Kidney epithelial cell (primary cell): ENCODE measurements around the gene RSRC1. TPM values are rescaled to one million over a fixed set of nuclear protein-coding genes. Genes with fewer than 3 reads are reported as not detected.

Experiments
- DNase-seq: peaks from one replicate; pipeline ENCODE4 v3.0.0-alpha.2; 2010; ENCODE audit warnings: low read depth
- H3K27me3 ChIP-seq: 2 replicates; pipeline ENCODE4 v1.6.0; 2011; ENCODE audit warnings: low read length; ENCODE audit not compliant: control insufficient read depth, insufficient read depth
- H3K36me3 ChIP-seq: 2 replicates; pipeline ENCODE4 v1.5.1; 2011; ENCODE audit warnings: low read length; ENCODE audit not compliant: control insufficient read depth, insufficient read depth
- H3K4me3 ChIP-seq: 2 replicates; pipeline ENCODE4 v1.5.1; 2011; ENCODE audit warnings: low read depth, mild to moderate bottlenecking, control low read depth, low read length
- CTCF ChIP-seq: IDR thresholded peaks from 2 replicates; pipeline ENCODE4 v1.5.1; 2011; ENCODE audit warnings: mild to moderate bottlenecking, moderate library complexity, low read length, control low read depth, inconsistent platforms; ENCODE audit not compliant: insufficient read depth, poor library complexity, severe bottlenecking
- total RNA-seq: library from RNA; depleted of rRNA; stranded (reverse); fragments of >200 nt; gene quantifications from 2 replicates; pipeline ENCODE4 v1.2.3, GENCODE V29; 2015

Gene RSRC1
- total RNA-seq, 1 donor from 2014 or later, result 27.4 TPM

- Histone ChIP-seq H3K36me3 (no peaks in the 10 kb centered on the region), H3K4me3 (no peak overlapping the region), H3K27me3 (no peaks in the 10 kb centered on the region)
- no peak for TF ChIP-seq CTCF
- no peak for DNase-seq
These were observed 71.2 kb downstream of the RSRC1 start for GRCh38 chr3:158181096-158181495.

- no peak overlapping the region for H3K4me3 ChIP-seq
- H3K27me3 ChIP-seq, result no peaks in the 10 kb centered on the region
- TF ChIP-seq CTCF, result no peak
- DNase-seq, result no peak
- no peaks in the 10 kb centered on the region for H3K36me3 ChIP-seq
These were observed 75.8 kb downstream of the RSRC1 start for GRCh38 chr3:158185711-158186110.

GRCh38 chr3:158200955-158201354 lies 91.1 kb downstream of the RSRC1 start:
- Histone ChIP-seq H3K36me3 (no peaks in the 10 kb centered on the region), H3K4me3 (no peak overlapping the region), H3K27me3 (no peaks in the 10 kb centered on the region)
- no peak for TF ChIP-seq CTCF
- no peak for DNase-seq

- Histone ChIP-seq H3K4me3 (no peak overlapping the region), H3K27me3 (no peaks in the 10 kb centered on the region), H3K36me3 (no peaks in the 10 kb centered on the region)
- no peak for TF ChIP-seq CTCF
- DNase-seq, result no peak
These were observed 95.4 kb downstream of the RSRC1 start for GRCh38 chr3:158205324-158205723.

GRCh38 chr3:158205994-158206393 lies 96.1 kb downstream of the RSRC1 start:
- Histone ChIP-seq H3K27me3 (no peaks in the 10 kb centered on the region), H3K36me3 (no peaks in the 10 kb centered on the region), H3K4me3 (no peak overlapping the region)
- DNase-seq, result no peak
- no peak for TF ChIP-seq CTCF

GRCh38 chr3:158210067-158210466 lies 100.2 kb downstream of the RSRC1 start:
- no peaks in the 10 kb centered on the region for H3K27me3 ChIP-seq
- no peaks in the 10 kb centered on the region for H3K36me3 ChIP-seq
- TF ChIP-seq CTCF, result no peak
- no peak for DNase-seq
- H3K4me3 ChIP-seq, result no peak overlapping the region
